GM23338 (cell line): Measurements from ENCODE around the gene TRIM8. TPM values are rescaled to one million over a fixed set of nuclear protein-coding genes. Genes with fewer than 3 reads are reported as not detected.

Source experiments
- ATAC-seq: fragments of 200-7000 bp; cut with Tn5 transposase; 3 replicates; pipeline ENCODE4 v1.9.1; 2020
- DNase-seq: peaks from one replicate; pipeline ENCODE4 v3.0.0-alpha.2; 2015; ENCODE audit warnings: low spot score
- H2AFZ ChIP-seq: fragments of 200-600 bp; sonication (generic); 2 replicates; pipeline ENCODE4 v1.8.0; 2016; ENCODE audit warnings: antibody characterized with exemption, mild to moderate bottlenecking, moderate library complexity
- H3F3A ChIP-seq: fragments of 200-600 bp; sonication (generic); replicated peaks from 2 replicates; pipeline ENCODE4 v1.8.0; 2017; ENCODE audit warnings: antibody characterized with exemption, mixed run types, low read depth
- H3K27ac ChIP-seq: fragments of 200-600 bp; sonication (generic); 2 replicates; pipeline ENCODE4 v1.6.1; 2016; ENCODE audit warnings: low read depth
- H3K27me3 ChIP-seq: fragments of 200-600 bp; sonication (generic); 2 replicates; pipeline ENCODE4 v1.8.0; 2016; ENCODE audit warnings: mild to moderate bottlenecking, mixed run types, moderate library complexity; ENCODE audit not compliant: insufficient read depth
- H3K36me3 ChIP-seq: fragments of 200-600 bp; sonication (generic); 2 replicates; pipeline ENCODE4 v1.8.0; 2016; ENCODE audit warnings: mild to moderate bottlenecking; ENCODE audit not compliant: insufficient read depth
- H3K4me1 ChIP-seq: fragments of 200-600 bp; sonication (generic); 2 replicates; pipeline ENCODE4 v1.8.0; 2016; ENCODE audit warnings: mild to moderate bottlenecking, moderate library complexity; ENCODE audit not compliant: insufficient read depth
- H3K4me2 ChIP-seq: fragments of 200-600 bp; sonication (generic); 2 replicates; pipeline ENCODE4 v1.7.1; 2017; ENCODE audit warnings: mixed run types
- H3K4me3 ChIP-seq: fragments of 200-600 bp; sonication (generic); 2 replicates; pipeline ENCODE4 v1.6.1; 2016; ENCODE audit warnings: mixed run types
- H3K79me2 ChIP-seq: fragments of 200-600 bp; sonication (generic); replicated peaks from 2 replicates; pipeline ENCODE4 v1.8.0; 2017; ENCODE audit warnings: mild to moderate bottlenecking; ENCODE audit not compliant: insufficient read depth
- H3K9me2 ChIP-seq: fragments of 200-600 bp; sonication (generic); 2 replicates; pipeline ENCODE4 v1.8.0; 2017; ENCODE audit not compliant: insufficient read depth
- H4K20me1 ChIP-seq: fragments of 200-600 bp; sonication (generic); replicated peaks from 2 replicates; pipeline ENCODE4 v1.8.0; 2017; ENCODE audit warnings: mild to moderate bottlenecking; ENCODE audit not compliant: insufficient read depth
- H3K27ac Mint-ChIP-seq: 2 replicates; pipeline ENCODE4 v1.8.0; 2020; ENCODE audit warnings: inconsistent platforms, mild to moderate bottlenecking, moderate library complexity, mixed read lengths
- H3K27me3 Mint-ChIP-seq: 3 replicates; pipeline ENCODE4 v1.8.0; 2022; ENCODE audit warnings: low read depth, mild to moderate bottlenecking, moderate library complexity, mixed read lengths, inconsistent platforms; ENCODE audit not compliant: insufficient read depth, poor library complexity
- H3K36me3 Mint-ChIP-seq: 3 replicates; pipeline ENCODE4 v1.8.0; 2021; ENCODE audit warnings: low read depth, mild to moderate bottlenecking, inconsistent platforms, moderate library complexity, mixed read lengths
- H3K4me1 Mint-ChIP-seq: 3 replicates; pipeline ENCODE4 v1.8.0; 2020; ENCODE audit warnings: mild to moderate bottlenecking, inconsistent platforms, mixed read lengths
- H3K4me3 Mint-ChIP-seq: 3 replicates; pipeline ENCODE4 v1.8.0; 2021; ENCODE audit warnings: moderate library complexity, mild to moderate bottlenecking, inconsistent platforms, mixed read lengths
- H3K9me3 Mint-ChIP-seq: 3 replicates; pipeline ENCODE4 v1.8.0; 2020; ENCODE audit warnings: moderate library complexity, mild to moderate bottlenecking, inconsistent platforms, mixed read lengths
- CREB1 ChIP-seq: fragments of 250-450 bp; sonication (Bioruptor Pico); IDR thresholded peaks from 2 replicates; pipeline ENCODE4 v1.5.0; 2020; ENCODE audit warnings: low read depth, mild to moderate bottlenecking, moderate library complexity
- EZH2 ChIP-seq: fragments of 200-600 bp; sonication (generic); IDR thresholded peaks from one replicate; pipeline ENCODE4 v1.8.0; 2017; ENCODE audit warnings: antibody characterized with exemption, mild to moderate bottlenecking, low read depth; ENCODE audit not compliant: unreplicated experiment
- EZH2phosphoT487 ChIP-seq: fragments of 200-600 bp; sonication (generic); IDR thresholded peaks from one replicate; pipeline ENCODE4 v1.8.1; 2018; ENCODE audit warnings: antibody characterized with exemption; ENCODE audit not compliant: unreplicated experiment
- NANOG ChIP-seq: IDR thresholded peaks from 2 replicates; pipeline ENCODE4 v1.6.1; 2016; ENCODE audit warnings: antibody characterized with exemption, borderline replicate concordance
- STAT1 ChIP-seq: IDR thresholded peaks from one replicate; pipeline ENCODE4 v1.6.1; 2016; ENCODE audit warnings: antibody characterized with exemption; ENCODE audit not compliant: unreplicated experiment
- ZNF114 ChIP-seq: fragments of 250-450 bp; sonication (Bioruptor Pico); IDR thresholded peaks from 2 replicates; pipeline ENCODE4 v1.5.0; 2020; ENCODE audit warnings: mild to moderate bottlenecking, moderate library complexity
- polyA plus RNA-seq: library from polyadenylated mRNA; unstranded; fragments of >200 nt; fragmentation: Nextera tagmentation; extraction: Ambion mirVana; gene quantifications from 2 replicates; pipeline ENCODE4 v1.2.1, GENCODE V29; 2016
- total RNA-seq: library from RNA; depleted of rRNA; stranded (reverse); fragments of >200 nt; shearing (Covaris generic); gene quantifications from 2 replicates; pipeline ENCODE4 v1.2.3, GENCODE V29; 2014
- TF ChIP-seq, protein P1 (sequence below): IDR thresholded peaks from one replicate; pipeline ENCODE4 v1.6.1; 2018; ENCODE audit warnings: antibody characterized with exemption; ENCODE audit not compliant: unreplicated experiment
- TF ChIP-seq, protein P2 (sequence below), 2 experiments: fragments of 200-600 bp in 1 of 2; sonication (generic) in 1 of 2; conservative IDR thresholded peaks; 2 replicates each; pipeline versions ENCODE4 v1.5.1 to v1.6.1; 2016 to 2017; ENCODE audit warnings: antibody characterized with exemption in 2 of 2, low read depth in 2 of 2, mild to moderate bottlenecking in 2 of 2, moderate library complexity in 1 of 2
- TF ChIP-seq, protein P3 (sequence below): IDR thresholded peaks from 2 replicates; pipeline ENCODE4 v1.6.1; 2016; ENCODE audit warnings: antibody characterized with exemption

Gene TRIM8
- total and polyA plus RNA-seq, 2 experiments from 2014 or later: 15.1 to 36.7 TPM

DNA sequence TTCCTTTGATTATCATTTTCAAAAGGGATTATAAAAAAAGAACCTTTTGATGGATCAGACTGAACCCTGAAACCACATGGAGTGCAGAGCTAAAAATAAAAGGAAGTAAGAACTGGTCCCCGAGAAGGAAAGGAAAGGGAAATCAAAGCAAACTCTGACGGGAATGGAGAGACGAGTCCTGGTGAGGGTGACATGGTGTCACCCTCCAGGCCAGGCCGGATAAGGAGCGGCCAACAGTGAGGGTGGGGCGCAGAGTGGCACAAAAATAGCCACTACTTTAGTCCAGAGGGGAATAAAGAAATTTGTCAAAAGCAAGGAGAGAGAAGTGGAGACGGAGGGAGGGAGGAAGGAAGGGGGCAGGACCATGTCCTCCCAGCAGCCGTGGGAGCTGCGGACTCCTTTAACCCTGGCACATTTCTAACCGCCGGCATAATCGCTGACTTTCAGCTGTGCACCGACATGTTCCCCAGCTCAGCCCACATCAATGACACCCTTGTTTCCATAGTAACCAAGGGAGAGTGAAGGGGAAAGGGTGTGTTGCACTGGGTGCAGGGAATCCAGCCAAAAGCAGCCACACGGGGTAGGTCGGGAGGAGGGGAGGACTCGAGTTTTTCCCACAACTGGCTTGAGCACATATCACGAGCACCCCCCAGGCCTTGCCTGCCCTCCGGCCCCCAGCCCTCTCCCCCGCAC, 29.7 kb downstream of the TRIM8 start:
- H3K79me2 ChIP-seq: no peaks in the 10 kb centered on the region
- H3K4me3 ChIP-seq: peak overlapping the region; percentile 40; the same call in 1 of the 2 replicates
- peaks cover 80% of the 10 kb centered on the region for H3K4me1 Mint-ChIP-seq
- DNase-seq (peak; percentile 72), ATAC-seq (peak; percentile 11)
- H3K9me3 Mint-ChIP-seq: no peaks in the 10 kb centered on the region
- 0 out of 2 replicates have a peak overlapping the region, but pooled peaks have one; percentile 6 for H3K27ac ChIP-seq
- H2AFZ ChIP-seq: no peak overlapping the region; the same call in 1 of the 2 replicates
- no peaks in the 10 kb centered on the region for H3K27me3 ChIP-seq
- H3K27me3 Mint-ChIP-seq: peaks cover 21% of the 10 kb centered on the region
- peaks cover 77% of the 10 kb centered on the region for H3K4me1 ChIP-seq
- no peaks in the 10 kb centered on the region; the same call in 2 of the 3 replicates for H3K36me3 Mint-ChIP-seq
- no peaks in the 10 kb centered on the region for H3K9me2 ChIP-seq
- peak overlapping the region; percentile 46 for H3K4me2 ChIP-seq
- H4K20me1 ChIP-seq: no peaks in the 10 kb centered on the region; the same call in 1 of the 2 replicates
- H3F3A ChIP-seq: peaks cover 28% of the 10 kb centered on the region
- peak overlapping the region; percentile 51 for H3K4me3 Mint-ChIP-seq
- H3K36me3 ChIP-seq: no peaks in the 10 kb centered on the region
- no peak for TF ChIP-seq NANOG
- TF ChIP-seq STAT1: no peak
- TF ChIP-seq, protein P1, sequence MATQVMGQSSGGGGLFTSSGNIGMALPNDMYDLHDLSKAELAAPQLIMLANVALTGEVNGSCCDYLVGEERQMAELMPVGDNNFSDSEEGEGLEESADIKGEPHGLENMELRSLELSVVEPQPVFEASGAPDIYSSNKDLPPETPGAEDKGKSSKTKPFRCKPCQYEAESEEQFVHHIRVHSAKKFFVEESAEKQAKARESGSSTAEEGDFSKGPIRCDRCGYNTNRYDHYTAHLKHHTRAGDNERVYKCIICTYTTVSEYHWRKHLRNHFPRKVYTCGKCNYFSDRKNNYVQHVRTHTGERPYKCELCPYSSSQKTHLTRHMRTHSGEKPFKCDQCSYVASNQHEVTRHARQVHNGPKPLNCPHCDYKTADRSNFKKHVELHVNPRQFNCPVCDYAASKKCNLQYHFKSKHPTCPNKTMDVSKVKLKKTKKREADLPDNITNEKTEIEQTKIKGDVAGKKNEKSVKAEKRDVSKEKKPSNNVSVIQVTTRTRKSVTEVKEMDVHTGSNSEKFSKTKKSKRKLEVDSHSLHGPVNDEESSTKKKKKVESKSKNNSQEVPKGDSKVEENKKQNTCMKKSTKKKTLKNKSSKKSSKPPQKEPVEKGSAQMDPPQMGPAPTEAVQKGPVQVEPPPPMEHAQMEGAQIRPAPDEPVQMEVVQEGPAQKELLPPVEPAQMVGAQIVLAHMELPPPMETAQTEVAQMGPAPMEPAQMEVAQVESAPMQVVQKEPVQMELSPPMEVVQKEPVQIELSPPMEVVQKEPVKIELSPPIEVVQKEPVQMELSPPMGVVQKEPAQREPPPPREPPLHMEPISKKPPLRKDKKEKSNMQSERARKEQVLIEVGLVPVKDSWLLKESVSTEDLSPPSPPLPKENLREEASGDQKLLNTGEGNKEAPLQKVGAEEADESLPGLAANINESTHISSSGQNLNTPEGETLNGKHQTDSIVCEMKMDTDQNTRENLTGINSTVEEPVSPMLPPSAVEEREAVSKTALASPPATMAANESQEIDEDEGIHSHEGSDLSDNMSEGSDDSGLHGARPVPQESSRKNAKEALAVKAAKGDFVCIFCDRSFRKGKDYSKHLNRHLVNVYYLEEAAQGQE: no peak
- no peak for TF ChIP-seq EZH2
- no peak for TF ChIP-seq CREB1 (CRISPR knock-in tag)
- TF ChIP-seq EZH2phosphoT487: no peak
- H3K27ac Mint-ChIP-seq: no peak overlapping the region

DNA sequence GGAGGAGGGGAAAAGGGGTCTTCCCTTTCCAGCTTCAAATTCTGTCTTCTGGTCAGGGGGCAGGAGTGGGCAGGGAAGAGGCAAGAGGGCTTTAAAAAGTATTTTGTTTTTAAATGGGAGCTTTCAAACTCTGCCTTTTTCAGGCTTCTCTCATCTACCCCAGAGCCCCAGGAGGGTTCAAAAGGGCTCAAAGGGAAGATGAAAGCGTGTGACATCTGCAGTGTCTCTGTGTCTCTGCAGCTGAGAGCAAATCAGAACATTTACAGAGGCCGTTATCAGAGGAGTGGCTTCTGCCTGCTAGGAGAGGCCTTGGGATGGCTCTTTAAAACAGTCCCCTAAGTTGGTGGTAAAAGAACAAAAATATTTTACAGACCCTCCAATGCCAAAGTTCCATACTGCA, 30.3 kb downstream of the TRIM8 start:
- Histone ChIP-seq H3K36me3 (no peaks in the 10 kb centered on the region), H3K27ac (0 out of 2 replicates have a peak overlapping the region, but pooled peaks have one; percentile 50), H3K9me2 (no peaks in the 10 kb centered on the region), H3K27me3 (no peaks in the 10 kb centered on the region), H3K4me3 (peak overlapping the region; percentile 40; the same call in 1 of the 2 replicates), H3K4me1 (peaks cover 77% of the 10 kb centered on the region), H3K79me2 (no peaks in the 10 kb centered on the region), H4K20me1 (no peaks in the 10 kb centered on the region; the same call in 1 of the 2 replicates), H2AFZ (no peak overlapping the region), H3F3A (peaks cover 32% of the 10 kb centered on the region), H3K4me2 (peak overlapping the region; percentile 46)
- Mint-ChIP-seq H3K4me1 (peaks cover 84% of the 10 kb centered on the region), H3K36me3 (no peaks in the 10 kb centered on the region; the same call in 2 of the 3 replicates), H3K27ac (no peak overlapping the region), H3K4me3 (peak overlapping the region; percentile 13; the same call in 2 of the 3 replicates), H3K27me3 (peaks cover 21% of the 10 kb centered on the region), H3K9me3 (no peaks in the 10 kb centered on the region)
- ATAC-seq (no peak), DNase-seq (no peak)
- TF ChIP-seq, protein P2, sequence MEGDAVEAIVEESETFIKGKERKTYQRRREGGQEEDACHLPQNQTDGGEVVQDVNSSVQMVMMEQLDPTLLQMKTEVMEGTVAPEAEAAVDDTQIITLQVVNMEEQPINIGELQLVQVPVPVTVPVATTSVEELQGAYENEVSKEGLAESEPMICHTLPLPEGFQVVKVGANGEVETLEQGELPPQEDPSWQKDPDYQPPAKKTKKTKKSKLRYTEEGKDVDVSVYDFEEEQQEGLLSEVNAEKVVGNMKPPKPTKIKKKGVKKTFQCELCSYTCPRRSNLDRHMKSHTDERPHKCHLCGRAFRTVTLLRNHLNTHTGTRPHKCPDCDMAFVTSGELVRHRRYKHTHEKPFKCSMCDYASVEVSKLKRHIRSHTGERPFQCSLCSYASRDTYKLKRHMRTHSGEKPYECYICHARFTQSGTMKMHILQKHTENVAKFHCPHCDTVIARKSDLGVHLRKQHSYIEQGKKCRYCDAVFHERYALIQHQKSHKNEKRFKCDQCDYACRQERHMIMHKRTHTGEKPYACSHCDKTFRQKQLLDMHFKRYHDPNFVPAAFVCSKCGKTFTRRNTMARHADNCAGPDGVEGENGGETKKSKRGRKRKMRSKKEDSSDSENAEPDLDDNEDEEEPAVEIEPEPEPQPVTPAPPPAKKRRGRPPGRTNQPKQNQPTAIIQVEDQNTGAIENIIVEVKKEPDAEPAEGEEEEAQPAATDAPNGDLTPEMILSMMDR (conservative IDR thresholded peaks at IDR 0.05; ENCODE audit: low read depth in 2 of 2): no peak
- TF ChIP-seq STAT1 (no peak), ZNF114 (no peak)
- TF ChIP-seq, protein P3, sequence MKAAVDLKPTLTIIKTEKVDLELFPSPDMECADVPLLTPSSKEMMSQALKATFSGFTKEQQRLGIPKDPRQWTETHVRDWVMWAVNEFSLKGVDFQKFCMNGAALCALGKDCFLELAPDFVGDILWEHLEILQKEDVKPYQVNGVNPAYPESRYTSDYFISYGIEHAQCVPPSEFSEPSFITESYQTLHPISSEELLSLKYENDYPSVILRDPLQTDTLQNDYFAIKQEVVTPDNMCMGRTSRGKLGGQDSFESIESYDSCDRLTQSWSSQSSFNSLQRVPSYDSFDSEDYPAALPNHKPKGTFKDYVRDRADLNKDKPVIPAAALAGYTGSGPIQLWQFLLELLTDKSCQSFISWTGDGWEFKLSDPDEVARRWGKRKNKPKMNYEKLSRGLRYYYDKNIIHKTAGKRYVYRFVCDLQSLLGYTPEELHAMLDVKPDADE: no peak
